HG02884 (cell line): ENCODE measurements around the gene OR4D10.
A peak's percentile ranks its signal among the peaks of the same experiment; 100 is the strongest.
"Not testable (repeated sequence)": the region's sequence is repeated elsewhere in the genome, so short reads cannot be mapped to it uniquely, and the experiment has no call there.

Experiments used
- ATAC-seq: cut with Tn5 transposase; IDR thresholded peaks from one replicate; pipeline ENCODE4 v1.9.1; 2021; ENCODE audit warnings: mild to moderate bottlenecking, moderate library complexity; ENCODE audit not compliant: unreplicated experiment

Gene OR4D10

DNA sequence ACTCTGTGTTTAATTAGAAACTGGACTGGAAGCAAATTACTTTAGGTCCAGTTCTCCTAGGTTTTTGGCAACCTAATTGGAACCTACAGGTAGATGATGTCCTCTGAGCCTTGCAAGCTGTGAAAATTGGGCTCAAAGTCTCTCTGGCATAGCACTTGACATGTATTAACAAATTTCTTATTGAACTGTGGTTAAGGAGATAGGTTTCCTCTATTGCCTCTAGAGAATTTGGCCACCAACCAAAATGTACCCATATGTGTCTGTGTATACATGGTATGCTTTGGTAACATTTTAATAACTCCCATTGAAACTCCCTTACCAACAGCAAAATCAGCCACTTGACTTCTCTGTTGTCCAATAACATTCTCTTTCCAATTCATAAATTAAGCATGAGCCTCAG is at the start of gene OR4D10:
Gene OR4D10 (plus strand): TSS at position 301 of the 400 bp plus-strand sequence. CDS start 4,115 bp downstream, outside the sequence.
- no peak for ATAC-seq

DNA sequence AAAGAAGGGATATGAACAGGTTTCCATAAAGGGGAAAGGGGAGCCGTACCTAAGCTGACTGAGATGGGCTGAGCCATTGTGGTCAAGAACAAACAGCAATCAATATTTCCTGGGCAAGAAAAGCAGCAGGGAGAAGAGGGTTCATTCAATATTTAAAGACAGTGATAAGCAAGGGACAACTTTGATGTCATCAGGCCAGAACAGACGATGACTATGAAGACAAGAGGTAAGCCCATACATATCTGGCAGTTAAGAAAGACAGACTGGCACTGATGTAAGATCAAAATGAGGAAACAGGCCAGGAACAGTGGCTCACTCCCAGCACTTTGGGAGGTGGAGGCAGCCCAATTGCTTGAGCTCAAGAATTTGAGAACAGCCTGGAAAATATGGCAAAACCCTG is 49.3 kb upstream of the OR4D10 start:
- no peak for ATAC-seq

DNA sequence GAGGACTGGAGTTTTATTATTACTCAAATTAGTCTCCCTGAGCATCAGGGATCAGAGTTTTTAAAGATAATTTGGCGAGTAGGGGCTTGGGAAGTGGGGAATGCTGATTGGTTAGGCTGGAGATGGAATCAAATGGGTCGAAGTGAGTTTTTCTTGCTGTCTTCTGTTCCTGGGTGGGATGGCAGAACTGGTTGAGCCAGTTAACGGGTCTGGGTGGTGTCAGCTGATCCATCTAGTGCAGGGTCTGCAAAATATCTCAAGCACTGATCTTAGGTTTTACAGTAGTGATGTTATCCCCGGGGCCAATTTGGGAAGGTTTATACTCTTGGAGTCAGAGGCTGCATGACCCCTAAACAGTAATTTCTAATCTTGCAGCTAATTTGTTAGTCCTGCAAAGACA is 48.0 kb upstream of the OR4D10 start:
- no peak for ATAC-seq

DNA sequence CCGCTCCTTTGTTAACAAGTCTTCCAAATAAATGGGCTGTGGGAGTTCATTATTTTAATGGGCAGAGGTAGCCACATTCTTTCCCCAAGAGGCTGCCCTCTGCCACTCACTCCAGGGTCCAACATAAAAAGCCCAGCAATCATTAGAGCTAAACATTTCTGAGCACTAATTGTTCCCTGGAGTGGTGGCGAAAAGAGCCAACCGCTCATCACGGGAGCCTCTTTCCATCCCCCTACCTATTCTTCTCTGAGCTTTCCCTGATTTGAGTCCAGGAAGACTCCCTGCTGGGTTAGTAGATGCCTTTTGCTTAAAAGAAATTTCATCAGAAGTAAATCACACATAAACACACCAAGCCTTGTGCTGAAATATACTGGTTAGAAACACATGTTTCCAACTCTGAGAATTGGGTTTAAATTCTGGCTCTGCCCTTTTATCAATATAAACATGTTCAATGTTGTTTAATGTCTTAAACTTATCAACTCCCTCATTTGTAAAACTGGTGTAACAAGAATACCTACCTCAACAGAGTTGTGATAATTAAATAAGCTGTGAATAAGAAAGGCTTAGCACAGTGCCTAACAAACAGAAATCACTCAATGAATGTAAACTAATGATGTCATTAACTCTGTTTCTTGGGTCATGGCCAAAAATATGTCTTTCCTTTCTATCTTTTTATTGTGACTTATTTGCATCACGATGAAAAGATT is 46.6 kb upstream of the OR4D10 start, which contains the start of gene OR5A2:
Gene OR5A2 (minus strand): TSS at position 53 of the 707 bp plus-strand sequence. CDS start 3,460 bp downstream, outside the sequence.
- no peak for ATAC-seq

DNA sequence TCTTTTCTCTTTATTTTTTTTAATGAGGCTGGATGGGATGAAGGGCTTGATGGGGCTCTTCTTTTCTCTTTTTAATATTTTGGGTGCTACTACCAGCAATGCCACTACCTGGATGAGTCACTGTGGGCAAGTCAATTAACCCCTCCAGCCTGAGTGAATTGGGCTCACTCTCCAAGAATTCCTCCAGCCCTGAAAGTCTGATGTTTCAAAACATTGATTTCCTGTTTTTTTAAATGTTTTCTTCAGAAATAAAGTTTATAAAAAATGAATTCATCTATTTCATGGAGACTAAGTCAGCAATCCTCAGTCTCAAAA is 46.1 kb upstream of the OR4D10 start:
- no peak for ATAC-seq

DNA sequence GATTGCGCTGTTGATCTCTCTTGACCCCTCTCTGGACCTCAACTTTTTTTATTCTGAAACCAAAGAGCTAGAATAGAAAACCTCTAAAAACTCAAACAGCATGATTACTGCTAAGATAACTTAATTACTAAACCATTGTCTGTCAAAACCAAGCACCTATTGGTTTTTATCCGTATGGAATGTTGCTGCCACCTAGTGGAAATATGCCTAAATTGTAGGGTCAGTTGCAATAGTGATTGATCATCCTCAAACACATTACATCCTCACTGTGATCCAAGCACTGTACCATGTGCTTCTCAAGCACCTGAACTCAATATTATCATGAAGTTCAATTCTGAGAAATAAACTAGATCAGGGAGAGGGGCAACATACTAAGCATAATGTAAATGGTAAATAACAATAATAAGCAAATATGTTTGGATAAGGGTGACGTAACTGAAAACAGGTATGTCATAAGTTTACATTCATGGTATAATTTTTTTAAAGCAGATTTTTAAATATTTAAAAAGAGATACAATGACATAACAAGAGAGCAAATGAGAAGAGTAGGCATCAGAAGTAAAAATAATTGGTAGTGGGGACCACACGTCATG is 43.1 kb upstream of the OR4D10 start:
- ATAC-seq: peak; percentile 81

DNA sequence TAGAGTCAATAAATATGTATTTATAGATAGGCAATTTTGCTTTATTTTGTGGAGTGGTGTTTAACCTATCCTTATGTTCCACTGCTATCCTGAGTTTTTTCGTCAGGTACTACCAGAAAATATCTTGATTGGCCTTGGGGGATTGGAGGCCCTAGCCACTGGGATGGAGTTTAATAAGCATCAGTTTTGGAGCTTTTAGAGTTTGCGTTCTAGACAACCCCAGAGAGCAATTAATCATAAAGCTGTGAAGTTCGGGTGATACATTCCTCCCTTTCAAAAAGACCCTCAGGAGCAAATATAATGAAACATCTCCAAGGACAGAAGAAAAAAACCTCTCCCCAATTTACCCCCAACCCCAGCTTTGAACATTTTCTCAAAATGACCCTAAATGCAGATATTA is 36.9 kb upstream of the OR4D10 start, which contains the start of gene OR5A1:
Gene OR5A1 (plus strand): TSS at position 301 of the 400 bp plus-strand sequence. CDS start 6,700 bp downstream, outside the sequence.
- ATAC-seq: no peak

DNA sequence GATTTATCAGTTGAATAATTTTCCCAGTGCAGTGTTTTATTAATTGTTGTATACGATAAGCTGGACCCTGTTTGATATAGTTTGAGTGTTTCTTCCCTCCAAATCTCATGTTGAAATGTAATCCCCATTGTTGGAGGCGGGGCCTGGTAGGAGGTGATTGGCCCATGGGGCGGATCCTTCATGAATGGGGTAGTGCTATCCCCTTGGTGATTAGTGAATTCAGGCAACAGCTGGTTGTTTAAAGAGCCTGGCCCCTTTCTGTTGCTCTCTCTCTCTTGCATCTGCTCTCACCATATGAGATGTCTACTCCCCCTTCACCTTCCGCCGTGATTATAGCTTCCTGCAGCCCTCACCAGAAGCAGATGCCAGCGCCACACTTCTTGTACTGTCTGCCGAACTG is 35.3 kb upstream of the OR4D10 start:
- ATAC-seq: no peak

DNA sequence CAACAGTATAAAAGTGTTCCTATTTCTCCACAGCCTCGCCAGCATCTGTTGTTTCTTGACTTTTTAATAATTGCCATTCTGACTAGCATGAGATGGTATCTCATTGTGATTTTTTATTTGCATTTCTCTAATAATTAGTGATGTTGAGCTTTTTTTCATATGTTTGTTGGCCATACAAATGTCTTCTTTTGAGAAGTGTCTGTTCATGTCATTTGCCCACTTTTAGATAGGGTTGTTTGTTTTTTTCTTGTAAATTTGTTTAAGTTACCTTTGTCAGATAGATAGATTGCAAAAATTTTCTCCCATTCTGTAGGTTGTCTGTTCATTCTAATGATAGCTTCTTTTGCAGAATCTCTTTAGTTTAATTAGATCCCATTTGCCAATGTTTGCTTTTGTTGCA is 27.5 kb upstream of the OR4D10 start:
- not testable (repeated sequence) for ATAC-seq

DNA sequence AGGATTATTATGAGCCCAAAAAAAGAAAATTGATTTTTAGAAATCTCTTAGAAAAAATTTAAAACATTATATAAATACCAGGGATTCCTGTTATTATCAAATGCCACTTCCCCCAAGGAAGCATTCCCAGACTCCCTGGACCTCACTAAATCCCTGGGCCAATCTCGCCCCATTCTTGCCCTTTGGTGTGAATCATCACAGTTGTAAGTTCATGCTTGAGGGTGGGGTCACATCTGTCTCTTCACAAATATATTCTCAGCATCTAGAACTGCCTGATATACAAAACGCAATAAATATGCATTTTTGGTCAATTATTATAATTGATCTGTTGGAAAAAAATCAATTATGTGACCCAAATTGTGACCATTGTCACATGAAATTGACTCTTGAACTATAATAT is 24.6 kb upstream of the OR4D10 start:
- no peak for ATAC-seq

DNA sequence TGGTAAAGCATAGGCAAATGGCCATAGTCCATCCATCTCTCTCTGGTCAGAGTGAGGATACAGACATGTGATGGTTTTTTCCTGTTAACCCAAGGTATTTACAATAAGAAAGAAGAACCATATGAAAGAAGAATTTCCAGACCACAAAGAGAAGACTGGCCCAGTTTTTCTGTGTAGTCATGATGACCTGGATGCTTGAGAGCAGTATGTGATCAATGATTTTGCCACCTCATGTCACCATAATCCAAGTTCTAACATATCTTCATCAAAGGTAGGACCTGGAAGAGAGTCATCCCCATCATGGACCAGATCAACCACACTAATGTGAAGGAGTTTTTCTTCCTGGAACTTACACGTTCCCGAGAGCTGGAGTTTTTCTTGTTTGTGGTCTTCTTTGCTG is 16.5 kb upstream of the OR4D10 start, which contains the start of gene OR4D6:
Gene OR4D6 (plus strand): TSS at position 301 of the 400 bp plus-strand sequence. CDS start 0 bp downstream, at position 301.
- ATAC-seq: no peak

DNA sequence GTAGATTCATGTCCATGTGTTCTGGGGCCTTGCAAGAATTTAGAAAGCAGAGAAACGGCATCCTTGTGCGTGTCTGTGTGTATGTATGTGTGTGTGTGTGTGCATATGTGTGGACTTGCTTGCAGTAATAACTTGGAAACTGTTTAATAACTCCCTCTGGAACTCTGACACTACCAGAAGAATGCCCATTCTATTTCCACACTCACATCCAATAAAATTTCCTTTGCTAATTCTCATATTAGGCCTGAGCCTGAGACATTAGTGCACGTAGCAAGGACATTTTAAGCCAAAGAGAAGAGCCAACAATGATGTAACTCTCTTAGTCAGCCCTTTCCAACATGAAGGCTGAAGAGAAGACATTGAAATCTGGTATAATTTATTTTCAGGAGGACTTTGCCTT is 13.2 kb upstream of the OR4D10 start:
- ATAC-seq: no peak

DNA sequence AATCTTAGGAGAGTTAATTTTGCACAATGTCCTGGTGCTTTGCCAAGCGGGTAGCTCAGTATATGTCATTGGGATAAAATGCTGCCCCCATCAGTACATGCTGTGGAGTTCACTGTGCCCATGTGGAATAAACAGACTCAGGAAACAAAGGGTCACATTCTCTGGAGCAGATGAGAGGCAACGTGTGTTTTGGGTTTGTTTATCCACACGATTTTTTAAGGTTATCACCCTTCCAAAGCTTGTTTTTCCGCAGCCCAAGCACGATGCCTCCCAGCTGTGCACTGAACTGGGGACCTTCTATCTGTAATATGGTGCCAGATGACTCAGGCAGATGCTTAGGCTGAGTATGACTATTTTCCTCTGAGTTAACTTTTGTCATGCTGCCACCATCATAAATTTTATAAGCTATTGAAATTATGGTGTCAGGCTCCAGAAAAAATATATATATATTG is 9.9 kb upstream of the OR4D10 start:
- ATAC-seq: no peak

DNA sequence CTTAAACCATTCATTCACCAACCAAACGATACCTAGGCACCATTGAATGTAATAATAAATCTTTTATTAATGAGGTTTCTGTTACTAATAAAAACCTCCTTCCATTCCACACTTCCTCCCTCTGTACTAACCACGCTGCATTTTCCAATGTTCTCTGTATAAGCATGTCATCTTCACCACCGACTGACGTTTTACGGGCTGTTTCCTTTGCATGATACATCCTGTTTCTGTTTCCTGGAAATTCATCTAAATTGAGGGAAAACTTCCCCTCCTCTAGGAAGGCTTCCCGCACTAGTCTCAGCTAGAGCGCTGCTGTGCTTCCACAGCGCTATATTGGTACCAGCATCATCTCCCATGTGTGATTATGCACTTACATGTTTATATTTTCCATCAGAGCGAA is 2.1 kb downstream of the OR4D10 start:
- ATAC-seq: no peak

DNA sequence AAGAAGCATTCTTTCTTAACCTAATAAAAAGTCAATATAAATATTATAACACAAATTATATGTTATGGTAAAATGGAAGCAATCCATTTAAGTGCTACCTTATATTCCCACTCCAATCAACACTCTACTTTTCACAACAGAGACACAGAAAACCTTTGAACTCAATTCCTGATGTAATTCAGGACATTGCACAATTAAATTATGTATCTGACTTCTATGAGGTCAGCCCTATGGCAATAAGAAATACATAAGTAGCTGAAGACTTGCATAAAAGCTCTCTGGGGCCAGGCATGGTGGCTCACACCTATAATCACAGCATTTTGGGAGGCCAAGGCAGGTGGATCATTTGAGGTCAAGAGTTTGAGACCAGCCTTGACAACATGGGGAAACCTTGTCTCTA is 6.8 kb downstream of the OR4D10 start:
- ATAC-seq: no peak

DNA sequence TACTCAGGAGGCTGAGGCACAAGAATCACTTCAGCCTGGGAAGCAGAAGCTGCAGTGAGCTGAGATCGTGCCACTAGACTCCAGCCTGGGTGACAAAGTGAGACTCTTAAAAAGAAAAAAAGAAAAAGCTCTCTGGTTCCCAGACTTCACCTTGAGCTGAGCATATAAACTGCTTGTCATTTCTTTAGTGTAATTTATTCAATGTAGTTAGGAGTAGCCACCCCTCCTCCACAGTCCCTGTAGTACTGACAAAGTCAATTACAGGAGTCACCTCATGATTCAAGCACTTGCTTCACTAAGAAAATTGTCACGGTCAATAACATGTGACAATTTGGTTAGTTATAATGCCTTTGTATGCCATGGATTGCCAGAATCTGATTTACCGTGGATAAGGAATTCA is 7.2 kb downstream of the OR4D10 start:
- ATAC-seq: no peak

DNA sequence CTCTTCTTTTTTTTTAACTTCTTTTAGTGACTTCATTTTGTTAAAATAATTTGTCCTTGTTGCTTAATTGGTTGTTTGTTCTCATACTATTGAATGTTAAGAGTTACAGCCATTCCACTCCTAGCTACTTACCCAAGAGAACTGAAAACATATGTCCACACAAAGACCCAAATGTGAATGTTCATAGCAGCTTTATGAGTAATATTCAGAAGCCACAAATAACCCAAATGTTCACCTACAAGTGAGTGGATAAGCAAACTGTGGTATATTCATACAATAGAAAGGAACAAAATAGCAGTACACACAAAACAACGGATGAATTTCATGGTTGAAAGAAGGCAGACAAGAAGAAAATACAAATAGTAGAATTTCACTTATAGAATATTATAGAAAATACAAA is 28.8 kb downstream of the OR4D10 start:
- peak; percentile 62 for ATAC-seq

DNA sequence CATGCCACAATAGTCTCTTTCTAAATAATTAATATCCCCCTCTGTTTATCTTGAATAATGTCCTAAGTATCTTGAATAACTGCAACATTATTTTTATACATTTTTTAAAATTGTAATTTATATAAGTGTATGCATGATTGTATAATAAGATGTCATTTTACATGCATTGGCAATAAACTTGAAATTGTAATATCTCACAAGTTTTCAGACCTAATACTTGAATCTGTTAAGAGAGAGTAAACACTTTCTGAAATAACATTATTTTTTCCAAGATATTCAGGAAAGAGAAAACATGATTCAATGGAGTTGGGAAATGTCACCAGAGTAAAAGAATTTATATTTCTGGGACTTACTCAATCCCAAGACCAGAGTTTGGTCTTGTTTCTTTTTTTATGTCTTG is 30.2 kb downstream of the OR4D10 start, which contains the start of gene OR4D11:
Gene OR4D11 (plus strand): TSS at position 301 of the 400 bp plus-strand sequence. CDS start 0 bp downstream, at position 301.
- no peak for ATAC-seq

DNA sequence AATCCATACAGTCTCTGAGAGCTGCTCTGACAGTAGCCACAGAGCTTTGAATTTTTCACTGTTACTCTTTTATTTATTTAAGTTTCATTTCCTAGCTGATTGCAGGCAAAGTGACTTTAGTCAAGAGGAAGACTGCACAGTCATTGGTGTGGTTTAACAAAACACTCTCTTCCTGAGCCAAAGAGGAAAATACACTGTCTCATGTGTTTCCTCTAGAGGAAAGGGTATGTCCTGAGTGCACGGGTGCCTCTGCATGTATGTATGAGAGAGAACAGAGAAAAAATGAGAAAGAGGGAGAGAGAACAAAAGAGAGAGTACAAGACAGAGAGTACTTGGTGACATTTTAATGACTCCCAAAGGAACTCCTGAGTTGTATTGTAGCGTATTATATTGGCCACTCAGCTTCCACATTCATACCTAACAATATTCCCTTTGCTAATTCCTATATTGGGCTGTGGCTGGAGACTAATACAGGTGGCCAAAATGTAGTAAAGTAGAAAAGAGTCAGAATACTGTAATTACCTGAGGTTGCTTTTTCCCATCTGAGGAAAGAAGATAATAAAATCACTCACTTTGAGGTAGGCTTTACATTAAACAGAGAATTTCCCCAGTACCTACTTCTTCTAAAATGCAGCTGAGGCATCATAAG is 38.0 kb downstream of the OR4D10 start, which contains the start of gene OR4D9:
Gene OR4D9 (plus strand): TSS at position 599 of the 649 bp plus-strand sequence. CDS start 3,374 bp downstream, outside the sequence.
- no peak for ATAC-seq

DNA sequence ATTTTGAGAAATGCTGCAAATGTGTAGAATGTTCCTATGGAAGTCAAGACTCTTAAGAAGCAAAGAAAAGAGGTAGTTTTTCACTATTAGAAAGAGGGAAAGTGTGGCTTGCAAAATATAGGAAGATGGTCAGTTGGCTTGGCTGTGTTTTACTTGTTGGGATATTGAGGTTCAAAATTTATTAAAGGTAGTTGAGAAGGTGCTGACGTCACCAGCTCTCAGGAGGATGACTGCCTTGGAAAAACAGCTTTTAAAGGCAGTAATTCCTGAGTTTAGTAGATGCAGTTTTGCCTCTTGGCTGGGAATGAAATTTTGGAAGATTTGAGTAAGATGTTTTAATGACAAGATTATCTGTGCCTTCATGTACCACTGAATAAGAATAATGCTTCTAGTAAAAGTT is 38.6 kb downstream of the OR4D10 start:
- ATAC-seq: no peak

DNA sequence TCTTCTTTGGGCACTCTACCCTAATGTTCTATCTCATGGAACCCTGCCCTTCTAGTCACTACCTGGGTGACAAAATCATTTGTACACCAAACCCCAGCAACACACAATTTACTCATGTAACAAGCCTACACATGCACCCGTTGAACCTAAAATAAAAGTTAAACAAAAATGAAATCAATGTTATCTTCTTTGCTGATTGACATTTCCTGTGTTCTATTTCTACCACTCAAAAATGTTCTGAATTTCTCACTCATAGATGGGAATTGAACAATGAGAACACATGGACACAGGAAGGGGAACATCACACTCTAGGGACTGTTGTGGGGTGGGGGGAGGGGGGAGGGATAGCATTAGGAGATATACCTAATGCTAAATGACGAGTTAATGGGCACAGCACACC is 47.0 kb downstream of the OR4D10 start:
- not testable (repeated sequence) for ATAC-seq

DNA sequence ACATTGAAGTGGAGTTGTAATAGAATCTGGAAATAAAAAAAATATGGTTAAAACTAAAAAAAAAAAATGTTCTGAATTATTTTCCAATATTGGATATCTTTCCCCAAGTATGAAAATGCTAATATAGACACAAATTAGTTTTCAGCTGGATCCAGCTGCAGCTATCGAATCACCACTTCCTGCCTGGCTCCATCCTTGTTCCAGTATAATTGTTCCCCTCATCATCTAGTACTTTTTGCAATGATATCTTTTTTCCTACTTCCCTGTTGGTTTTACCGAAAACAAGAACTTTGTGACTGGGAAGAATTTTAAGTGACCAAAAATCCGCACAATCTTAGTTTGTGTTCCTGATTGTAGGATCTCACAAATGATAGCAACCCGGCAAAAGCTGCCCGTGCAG is 47.6 kb downstream of the OR4D10 start:
- ATAC-seq: no peak
